22Rv1 (cell line): Measurements from ENCODE around the gene MOB3B.

Experiments
- ZFX ChIP-seq: fragments of 450-650 bp; IDR thresholded peaks from 2 replicates; pipeline ENCODE4 v1.6.1; 2017; ENCODE audit warnings: antibody characterized with exemption, borderline replicate concordance
- TF ChIP-seq, protein P1 (sequence below): fragments of 450-650 bp; IDR thresholded peaks from 2 replicates; pipeline ENCODE4 v1.5.1; 2017; ENCODE audit warnings: mild to moderate bottlenecking

DNA sequence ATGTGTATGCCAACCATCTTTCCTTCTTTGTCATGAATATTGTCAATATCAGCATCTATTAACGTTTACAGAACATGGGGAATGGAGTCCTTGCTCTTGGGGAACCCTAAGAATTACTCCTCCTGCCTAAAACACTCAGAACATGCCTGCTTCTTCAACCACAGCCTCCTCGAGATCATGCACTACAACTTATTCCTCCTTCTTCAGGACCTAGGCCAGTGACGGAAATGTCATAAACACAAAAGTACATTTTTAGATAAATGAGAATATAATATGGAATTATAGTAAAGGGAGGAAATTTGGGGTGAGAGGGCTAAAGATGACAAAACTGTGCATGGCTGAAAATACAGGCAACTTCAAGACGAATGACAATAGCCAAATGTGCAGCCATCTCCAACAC lies 8.6 kb downstream of the MOB3B start:
- TF ChIP-seq, protein P1, sequence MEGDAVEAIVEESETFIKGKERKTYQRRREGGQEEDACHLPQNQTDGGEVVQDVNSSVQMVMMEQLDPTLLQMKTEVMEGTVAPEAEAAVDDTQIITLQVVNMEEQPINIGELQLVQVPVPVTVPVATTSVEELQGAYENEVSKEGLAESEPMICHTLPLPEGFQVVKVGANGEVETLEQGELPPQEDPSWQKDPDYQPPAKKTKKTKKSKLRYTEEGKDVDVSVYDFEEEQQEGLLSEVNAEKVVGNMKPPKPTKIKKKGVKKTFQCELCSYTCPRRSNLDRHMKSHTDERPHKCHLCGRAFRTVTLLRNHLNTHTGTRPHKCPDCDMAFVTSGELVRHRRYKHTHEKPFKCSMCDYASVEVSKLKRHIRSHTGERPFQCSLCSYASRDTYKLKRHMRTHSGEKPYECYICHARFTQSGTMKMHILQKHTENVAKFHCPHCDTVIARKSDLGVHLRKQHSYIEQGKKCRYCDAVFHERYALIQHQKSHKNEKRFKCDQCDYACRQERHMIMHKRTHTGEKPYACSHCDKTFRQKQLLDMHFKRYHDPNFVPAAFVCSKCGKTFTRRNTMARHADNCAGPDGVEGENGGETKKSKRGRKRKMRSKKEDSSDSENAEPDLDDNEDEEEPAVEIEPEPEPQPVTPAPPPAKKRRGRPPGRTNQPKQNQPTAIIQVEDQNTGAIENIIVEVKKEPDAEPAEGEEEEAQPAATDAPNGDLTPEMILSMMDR, result no peak
- no peak for TF ChIP-seq ZFX
